PFSK-1 (cell line): ENCODE results near the gene PCDHGB5.
"Not testable (repeated sequence)": the region's sequence is repeated elsewhere in the genome, so short reads cannot be mapped to it uniquely, and the experiment has no call there.

Experiments used
- FOXP2 ChIP-seq: optimal IDR thresholded peaks from 2 replicates; pipeline ENCODE3; 2011; ENCODE audit warnings: borderline replicate concordance, control low read depth, inconsistent platforms; ENCODE audit not compliant: insufficient read depth; ENCODE audit errors: extremely low read length, extremely low read depth
- POLR2AphosphoS5 ChIP-seq: IDR thresholded peaks from 2 replicates; pipeline ENCODE4 v1.6.1; 2012; ENCODE audit warnings: low read depth, mild to moderate bottlenecking, control low read depth, low read length, moderate library complexity
- SIN3A ChIP-seq: IDR thresholded peaks from 2 replicates; pipeline ENCODE4 v1.6.1; 2012; ENCODE audit warnings: mild to moderate bottlenecking, low read length, moderate library complexity, borderline replicate concordance; ENCODE audit not compliant: insufficient read depth
- TAF1 ChIP-seq: IDR thresholded peaks from 2 replicates; pipeline ENCODE4 v1.6.1; 2012; ENCODE audit warnings: low read length, control low read depth, borderline replicate concordance; ENCODE audit not compliant: insufficient read depth
- TF ChIP-seq, protein P1 (sequence below), 2 experiments: IDR thresholded peaks; 2 replicates each; pipeline versions ENCODE4 v1.6.1 to v1.8.0; 2011 to 2012; ENCODE audit warnings: low read depth in 2 of 2, low read length in 2 of 2, control low read depth in 1 of 2, inconsistent platforms in 1 of 2, mild to moderate bottlenecking in 1 of 2, moderate library complexity in 1 of 2; ENCODE audit not compliant: insufficient read depth in 1 of 2

Gene PCDHGB5

GRCh38 chr5:141384471-141385267 is 13.1 kb upstream of the PCDHGB5 start:
- TF ChIP-seq SIN3A (no peak), TAF1 (no peak), FOXP2 (no peak), POLR2AphosphoS5 (no peak)
- TF ChIP-seq, protein P1, sequence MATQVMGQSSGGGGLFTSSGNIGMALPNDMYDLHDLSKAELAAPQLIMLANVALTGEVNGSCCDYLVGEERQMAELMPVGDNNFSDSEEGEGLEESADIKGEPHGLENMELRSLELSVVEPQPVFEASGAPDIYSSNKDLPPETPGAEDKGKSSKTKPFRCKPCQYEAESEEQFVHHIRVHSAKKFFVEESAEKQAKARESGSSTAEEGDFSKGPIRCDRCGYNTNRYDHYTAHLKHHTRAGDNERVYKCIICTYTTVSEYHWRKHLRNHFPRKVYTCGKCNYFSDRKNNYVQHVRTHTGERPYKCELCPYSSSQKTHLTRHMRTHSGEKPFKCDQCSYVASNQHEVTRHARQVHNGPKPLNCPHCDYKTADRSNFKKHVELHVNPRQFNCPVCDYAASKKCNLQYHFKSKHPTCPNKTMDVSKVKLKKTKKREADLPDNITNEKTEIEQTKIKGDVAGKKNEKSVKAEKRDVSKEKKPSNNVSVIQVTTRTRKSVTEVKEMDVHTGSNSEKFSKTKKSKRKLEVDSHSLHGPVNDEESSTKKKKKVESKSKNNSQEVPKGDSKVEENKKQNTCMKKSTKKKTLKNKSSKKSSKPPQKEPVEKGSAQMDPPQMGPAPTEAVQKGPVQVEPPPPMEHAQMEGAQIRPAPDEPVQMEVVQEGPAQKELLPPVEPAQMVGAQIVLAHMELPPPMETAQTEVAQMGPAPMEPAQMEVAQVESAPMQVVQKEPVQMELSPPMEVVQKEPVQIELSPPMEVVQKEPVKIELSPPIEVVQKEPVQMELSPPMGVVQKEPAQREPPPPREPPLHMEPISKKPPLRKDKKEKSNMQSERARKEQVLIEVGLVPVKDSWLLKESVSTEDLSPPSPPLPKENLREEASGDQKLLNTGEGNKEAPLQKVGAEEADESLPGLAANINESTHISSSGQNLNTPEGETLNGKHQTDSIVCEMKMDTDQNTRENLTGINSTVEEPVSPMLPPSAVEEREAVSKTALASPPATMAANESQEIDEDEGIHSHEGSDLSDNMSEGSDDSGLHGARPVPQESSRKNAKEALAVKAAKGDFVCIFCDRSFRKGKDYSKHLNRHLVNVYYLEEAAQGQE (IDR thresholded peaks at IDR 0.05; ENCODE audit: insufficient read depth in 1 of 2, low read depth in 2 of 2, low read length in 2 of 2), result no peak

DNA sequence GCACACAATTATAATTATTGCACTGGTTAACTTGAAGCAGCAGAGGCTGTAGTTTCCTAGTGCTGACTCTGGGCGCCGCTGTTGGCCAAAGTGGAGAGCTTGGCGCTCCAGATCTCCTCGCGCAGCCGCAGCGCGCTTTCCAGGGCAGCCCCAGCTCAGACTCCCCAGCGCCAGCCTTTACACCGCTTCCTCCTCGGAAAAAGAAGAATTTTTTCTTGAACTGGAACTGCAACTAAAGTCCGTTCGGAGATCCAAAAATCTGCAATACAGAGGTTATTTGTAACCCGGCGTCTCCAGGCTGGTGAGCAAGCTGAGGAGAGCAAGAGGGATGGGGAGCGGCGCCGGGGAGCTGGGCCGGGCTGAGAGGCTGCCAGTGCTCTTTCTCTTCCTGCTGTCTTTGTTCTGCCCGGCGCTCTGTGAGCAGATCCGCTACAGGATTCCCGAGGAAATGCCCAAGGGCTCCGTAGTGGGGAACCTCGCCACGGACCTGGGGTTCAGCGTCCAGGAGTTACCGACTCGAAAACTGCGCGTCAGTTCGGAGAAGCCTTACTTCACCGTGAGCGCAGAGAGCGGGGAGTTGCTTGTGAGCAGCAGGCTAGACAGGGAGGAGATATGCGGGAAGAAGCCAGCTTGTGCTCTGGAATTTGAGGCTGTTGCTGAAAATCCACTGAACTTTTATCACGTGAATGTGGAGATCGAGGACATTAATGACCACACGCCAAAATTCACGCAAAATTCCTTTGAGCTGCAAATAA is 10.0 kb upstream of the PCDHGB5 start, which contains the start of gene PCDHGB4:
Gene PCDHGB4 (plus strand): TSS at position 142 of the 755 bp plus-strand sequence. CDS start 187 bp downstream, at position 329.
- not testable (repeated sequence) for TF ChIP-seq POLR2AphosphoS5, TAF1
- TF ChIP-seq, protein P1 (IDR thresholded peaks at IDR 0.05; ENCODE audit: insufficient read depth in 1 of 2, low read depth in 2 of 2, low read length in 2 of 2), result not testable (repeated sequence)

- TF ChIP-seq TAF1 (no peak), FOXP2 (no peak), SIN3A (no peak), POLR2AphosphoS5 (no peak)
- TF ChIP-seq, protein P1 (IDR thresholded peaks at IDR 0.05; ENCODE audit: insufficient read depth in 1 of 2, low read depth in 2 of 2, low read length in 2 of 2), result no peak
Observed at GRCh38 chr5:141388661-141389060, 9.1 kb upstream of the PCDHGB5 start.

GRCh38 chr5:141389153-141390042 is 8.3 kb upstream of the PCDHGB5 start:
- TF ChIP-seq SIN3A (no peak), TAF1 (no peak), POLR2AphosphoS5 (no peak), FOXP2 (no peak)
- TF ChIP-seq, protein P1 (IDR thresholded peaks at IDR 0.05; ENCODE audit: insufficient read depth in 1 of 2, low read depth in 2 of 2, low read length in 2 of 2), result no peak
